ENCODE results near the gene ETS2. TPM values are rescaled to one million over a fixed set of nuclear protein-coding genes. Genes with fewer than 3 reads are reported as not detected.

Gene ETS2
- total RNA-seq, result 20.8 and 35.3 TPM in 2 replicates

DNA sequence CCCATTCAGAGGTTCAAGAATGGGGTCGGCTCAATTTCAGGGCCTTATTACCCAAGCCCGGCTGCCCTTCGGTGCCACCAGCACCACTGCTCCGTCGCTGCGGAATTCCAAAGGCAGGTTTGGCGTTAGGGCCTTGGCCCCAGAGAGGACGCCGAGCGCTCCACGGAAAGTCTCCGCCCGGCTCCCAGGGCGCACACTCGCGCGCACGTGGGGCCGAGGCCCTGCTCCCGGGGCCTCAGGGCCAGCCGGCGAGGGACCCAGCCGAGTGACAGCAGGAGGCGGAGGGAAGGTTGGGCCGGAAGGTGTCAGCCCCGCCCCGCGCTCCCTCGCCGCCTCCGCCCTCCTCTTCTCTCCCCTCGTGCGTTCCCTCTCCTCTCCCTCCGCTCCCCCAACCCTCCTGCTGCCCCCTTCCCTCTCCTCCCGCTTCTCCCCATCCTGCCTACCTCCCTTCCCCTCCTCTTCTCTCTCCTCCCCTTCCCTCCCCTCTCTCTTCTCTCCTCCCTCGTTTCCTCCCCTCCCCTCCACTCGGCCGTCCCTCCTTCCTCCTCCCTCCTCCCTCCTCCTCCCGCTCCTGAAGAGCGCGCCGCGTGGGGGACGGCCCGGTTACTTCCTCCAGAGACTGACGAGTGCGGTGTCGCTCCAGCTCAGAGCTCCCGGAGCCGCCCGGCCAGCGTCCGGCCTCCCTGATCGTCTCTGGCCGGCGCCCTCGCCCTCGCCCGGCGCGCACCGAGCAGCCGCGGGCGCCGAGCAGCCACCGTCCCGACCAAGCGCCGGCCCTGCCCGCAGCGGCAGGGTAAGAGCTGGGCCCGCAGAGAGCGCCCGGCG, at the start of gene ETS2:
Gene ETS2, plus strand, starts transcription at position 602 of the 825 bp plus-strand sequence. CDS start 4,106 bp downstream, outside the sequence.
- peak; percentile 76 for DNase-seq (ENCODE audit: low read depth)

GRCh38 chr21:38756746-38757145, 49.0 kb upstream of the ETS2 start:
- peak; percentile 49 for DNase-seq (ENCODE audit: low read depth)

GRCh38 chr21:38758501-38759214, 47.1 kb upstream of the ETS2 start:
- no peak for DNase-seq (ENCODE audit: low read depth)

GRCh38 chr21:38759413-38759812, 46.3 kb upstream of the ETS2 start:
- no peak for DNase-seq (ENCODE audit: low read depth)

DNA sequence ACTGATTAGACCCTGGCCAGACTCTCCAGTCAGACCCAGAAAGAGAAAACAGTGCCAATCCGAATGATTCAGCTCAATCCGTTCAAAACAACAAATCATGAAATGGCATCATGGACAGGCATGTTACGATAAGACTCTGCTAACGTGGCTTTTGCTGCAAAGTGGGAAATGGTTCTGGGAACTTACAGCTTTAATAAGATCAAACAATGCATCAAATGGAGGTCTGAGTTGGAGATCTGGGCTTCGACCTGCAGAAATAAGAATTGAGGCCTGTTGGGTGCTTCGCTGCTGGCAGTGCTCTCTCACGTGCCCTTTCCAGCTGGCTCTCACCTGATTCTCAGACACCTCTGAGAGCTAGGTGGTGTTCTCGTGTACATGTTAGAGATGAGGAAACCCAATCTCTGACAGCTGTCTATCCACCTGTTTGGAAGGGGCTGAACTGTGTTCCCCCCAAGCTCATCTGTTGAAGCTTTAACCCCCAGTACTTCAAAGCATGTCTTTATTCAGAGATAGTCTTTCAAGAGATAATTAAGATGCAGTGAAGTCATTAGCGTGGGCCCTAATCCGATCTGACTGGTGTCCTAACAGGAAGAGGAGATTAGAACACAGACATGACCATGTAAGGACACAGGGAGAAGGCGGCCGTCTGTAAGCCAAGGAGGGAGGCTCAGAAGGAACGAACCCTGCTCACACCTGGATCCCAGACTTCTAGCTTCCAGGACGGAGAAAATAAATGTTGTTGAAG, 45.5 kb upstream of the ETS2 start:
- DNase-seq (ENCODE audit: low read depth), result no peak

DNA sequence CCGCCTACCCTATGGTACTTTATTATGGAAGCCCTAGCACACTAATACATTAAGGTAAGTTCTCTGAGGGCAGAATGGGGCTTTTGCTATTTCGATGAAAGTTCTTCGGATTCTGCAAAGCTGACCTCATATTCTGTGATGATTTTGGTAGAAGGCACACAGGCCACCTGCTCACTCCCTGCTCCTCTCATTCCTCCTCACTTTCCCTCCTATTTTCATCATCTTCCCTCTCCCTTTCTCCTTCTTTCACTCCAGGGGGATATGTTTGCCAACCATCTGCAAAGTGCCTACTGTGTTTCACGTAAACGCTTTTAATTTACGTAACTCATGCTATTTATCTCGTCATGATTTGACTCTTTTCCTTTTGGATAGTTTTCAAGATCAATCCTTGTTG, 45.0 kb upstream of the ETS2 start:
- DNase-seq (ENCODE audit: low read depth), result no peak

- no peak for DNase-seq (ENCODE audit: low read depth)
These were observed 44.2 kb upstream of the ETS2 start for GRCh38 chr21:38761531-38761930.

GRCh38 chr21:38765056-38765455, 40.7 kb upstream of the ETS2 start:
- DNase-seq (ENCODE audit: low read depth), result no peak

GRCh38 chr21:38766987-38767722, 38.6 kb upstream of the ETS2 start:
- peak; percentile 21 for DNase-seq (ENCODE audit: low read depth)

DNA sequence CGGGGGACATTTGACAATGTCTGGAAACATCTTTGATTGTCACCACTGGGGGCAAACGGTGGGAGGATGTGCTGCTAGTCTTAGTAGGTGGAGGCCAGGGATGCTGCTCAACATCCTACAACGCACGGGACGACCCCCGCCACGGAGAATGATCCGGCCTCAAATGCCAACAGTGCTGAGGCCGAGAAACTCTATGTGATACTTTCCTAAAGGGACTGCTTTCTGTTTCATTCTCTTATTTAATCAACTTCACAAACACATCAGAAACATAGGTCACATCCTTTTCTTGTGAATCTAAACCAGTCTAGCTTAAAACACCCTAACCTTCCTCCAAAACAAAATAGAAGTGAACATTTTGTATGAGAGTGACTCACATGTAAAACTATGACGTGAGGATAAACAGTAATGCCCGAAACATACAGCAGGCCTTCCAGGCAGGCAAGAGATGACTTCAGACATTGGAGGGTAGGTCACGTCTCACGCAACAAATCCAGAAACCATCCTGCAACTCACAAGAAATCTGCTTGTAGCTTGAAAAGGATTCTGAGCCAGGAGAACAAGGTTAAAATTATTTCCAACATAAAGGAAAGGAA, 37.2 kb upstream of the ETS2 start:
- peak; percentile 13 for DNase-seq (ENCODE audit: low read depth)

GRCh38 chr21:38769191-38769780, 36.4 kb upstream of the ETS2 start:
- DNase-seq (ENCODE audit: low read depth), result no peak

GRCh38 chr21:38770660-38771059, 35.1 kb upstream of the ETS2 start:
- no peak for DNase-seq (ENCODE audit: low read depth)

- DNase-seq (ENCODE audit: low read depth), result no peak
These were observed 34.2 kb upstream of the ETS2 start for GRCh38 chr21:38771536-38771935.

DNA sequence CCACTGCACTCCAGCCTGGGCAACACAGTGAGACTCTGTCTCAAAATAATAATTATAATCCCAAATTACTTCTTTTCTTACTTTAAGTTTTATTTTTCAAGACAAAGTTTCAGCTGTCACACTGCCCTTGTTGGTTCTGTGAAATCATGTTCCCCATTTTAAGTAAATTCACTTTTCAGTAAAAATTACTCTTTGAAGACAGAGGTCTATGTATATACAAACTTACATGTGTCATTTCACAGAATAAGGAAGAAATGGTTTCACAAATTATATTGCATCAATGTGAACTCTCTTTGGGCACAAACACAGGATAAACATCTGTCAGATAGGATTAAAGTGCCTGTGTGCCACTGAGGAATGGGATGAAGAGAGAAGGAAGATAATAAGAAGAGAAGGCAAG, 33.1 kb upstream of the ETS2 start:
- DNase-seq (ENCODE audit: low read depth), result no peak

DNA sequence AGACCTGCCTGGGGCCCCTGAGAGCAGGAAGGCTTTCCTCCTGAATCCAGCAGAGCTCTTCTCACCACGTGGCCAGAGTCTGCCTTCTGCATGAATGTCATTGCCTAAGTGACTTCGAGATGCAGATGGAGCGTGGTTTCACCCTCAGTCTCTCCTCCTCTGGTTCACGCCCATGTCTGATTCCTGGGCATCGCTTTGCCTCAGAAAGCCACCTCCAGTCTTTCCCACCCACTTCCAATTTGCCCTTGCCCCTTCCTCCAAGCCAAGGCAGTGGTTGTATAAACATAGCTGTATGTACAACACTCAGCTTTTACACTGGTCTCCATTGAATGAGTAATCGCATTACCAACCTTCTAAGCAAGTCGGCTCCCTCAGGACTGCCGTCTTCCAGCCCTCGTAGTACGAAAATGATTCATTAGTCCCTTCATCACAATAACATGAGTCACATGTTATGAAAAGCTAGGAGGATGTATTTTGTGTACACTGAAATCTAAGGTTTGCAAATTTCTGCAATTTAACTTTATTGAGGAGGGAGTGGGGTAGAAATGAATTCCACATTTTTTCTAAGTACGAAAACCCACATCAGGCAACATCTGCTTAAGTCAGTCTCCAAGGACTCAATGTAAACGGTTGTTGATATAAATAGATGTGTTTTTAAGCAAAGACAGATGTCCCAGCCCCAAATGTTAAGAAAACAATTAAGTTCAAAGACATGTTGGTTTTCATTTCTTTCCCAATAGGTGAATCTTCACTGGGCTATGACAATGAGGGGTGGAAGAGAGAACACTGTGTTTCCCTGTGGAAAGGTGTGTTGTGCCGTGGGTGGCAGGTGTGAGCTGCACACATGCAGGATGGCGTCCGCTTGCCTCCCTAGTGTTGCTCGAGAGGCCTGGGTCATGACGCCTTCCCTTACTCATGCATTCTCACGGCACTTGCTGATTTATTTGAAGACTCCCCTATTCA, 32.3 kb upstream of the ETS2 start:
- peak; percentile 96 for DNase-seq (ENCODE audit: low read depth)

DNA sequence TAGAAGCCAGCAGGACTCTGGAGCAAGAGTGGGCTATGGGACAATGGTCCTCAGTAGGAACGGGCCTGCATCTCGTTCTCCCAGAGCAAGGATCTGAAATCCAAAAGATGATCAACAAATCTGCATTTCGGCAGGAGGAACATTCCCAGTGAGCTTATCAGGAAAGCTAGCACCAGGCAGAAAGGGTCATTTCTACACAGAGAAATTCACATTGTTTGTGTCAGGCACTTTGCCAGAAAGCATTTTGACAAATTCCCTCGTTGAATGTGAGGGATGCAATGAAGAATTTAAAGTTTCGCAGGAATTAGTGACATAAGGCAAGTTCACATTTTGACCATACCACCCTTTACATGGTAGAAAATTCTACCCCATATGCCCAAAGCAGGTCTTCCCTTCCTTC, 31.6 kb upstream of the ETS2 start:
- DNase-seq (ENCODE audit: low read depth), result no peak

DNA sequence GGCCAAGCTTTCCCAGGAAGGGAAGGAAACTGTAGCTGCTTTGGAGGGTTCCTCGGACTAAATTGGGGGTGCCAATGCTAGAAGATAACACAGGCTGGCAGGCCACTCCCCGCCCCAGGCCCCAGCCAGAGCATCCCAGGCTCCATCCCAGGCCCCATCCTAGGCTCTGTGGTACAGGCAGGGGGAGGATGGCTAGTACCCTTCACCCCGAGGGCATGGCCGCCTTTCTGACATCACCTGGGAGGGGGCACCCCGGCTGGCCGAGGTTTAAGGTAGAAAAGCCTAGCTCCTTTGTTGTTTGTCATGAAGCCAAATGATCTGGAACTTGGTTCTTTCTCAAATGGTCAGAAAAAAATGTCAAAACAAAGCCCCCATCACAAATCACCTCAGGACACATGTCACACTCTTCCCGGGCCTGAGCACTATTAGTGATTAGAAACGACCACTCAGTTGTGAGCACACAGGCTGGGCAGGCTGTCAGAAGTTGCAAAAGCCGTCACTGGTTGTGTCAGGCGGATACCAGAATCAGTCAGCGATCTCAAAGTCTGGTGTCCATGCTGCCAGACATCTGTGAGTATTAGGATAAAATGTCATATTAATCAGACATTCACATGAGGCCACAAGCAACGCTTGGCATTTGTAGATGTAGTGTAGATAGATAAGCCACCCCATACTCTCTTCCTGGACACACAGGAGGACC, 31.0 kb upstream of the ETS2 start:
- no peak for DNase-seq (ENCODE audit: low read depth)

- peak; percentile 59 for DNase-seq (ENCODE audit: low read depth)
These were observed 30.0 kb upstream of the ETS2 start for GRCh38 chr21:38775733-38776132.

GRCh38 chr21:38777015-38777414, 28.7 kb upstream of the ETS2 start:
- DNase-seq (ENCODE audit: low read depth), result no peak
